ENCODE results near the gene CIAO3.

CIAO3 gene

GRCh38 chr16:703406-703805 lies 37.4 kb downstream of the CIAO3 start:
- no peak for DNase-seq (ENCODE audit: low read depth in 2 of 2)
- TF ChIP-seq CTCF (IDR thresholded peaks at IDR 0.05; ENCODE audit: low read depth, low read length), result no peak
- no peak overlapping the region for H3K4me3 ChIP-seq (replicated peaks in 1 of 2; ENCODE audit: low read depth in 2 of 2, low read length in 2 of 2)

- no peak overlapping the region for H3K4me3 ChIP-seq (replicated peaks in 1 of 2; ENCODE audit: low read depth in 2 of 2, low read length in 2 of 2)
- no peak for TF ChIP-seq CTCF (IDR thresholded peaks at IDR 0.05; ENCODE audit: low read depth, low read length)
- no peak for DNase-seq (ENCODE audit: low read depth in 2 of 2)
Observed at GRCh38 chr16:702341-702740, 38.5 kb downstream of the CIAO3 start.

- DNase-seq (ENCODE audit: low read depth in 2 of 2), result no peak
- TF ChIP-seq CTCF (IDR thresholded peaks at IDR 0.05; ENCODE audit: low read depth, low read length), result no peak
- no peak overlapping the region for H3K4me3 ChIP-seq (replicated peaks in 1 of 2; ENCODE audit: low read depth in 2 of 2, low read length in 2 of 2)
Observed at GRCh38 chr16:700684-701584, 39.9 kb downstream of the CIAO3 start.

- H3K4me3 ChIP-seq (replicated peaks in 1 of 2; ENCODE audit: low read depth in 2 of 2, low read length in 2 of 2), result no peak overlapping the region
- DNase-seq (ENCODE audit: low read depth in 2 of 2), result no peak
- TF ChIP-seq CTCF (IDR thresholded peaks at IDR 0.05; ENCODE audit: low read depth, low read length), result no peak
Observed at GRCh38 chr16:698911-699671, 41.7 kb downstream of the CIAO3 start.

GRCh38 chr16:695355-696089 lies 45.3 kb downstream of the CIAO3 start:
- H3K4me3 ChIP-seq (replicated peaks in 1 of 2; ENCODE audit: low read depth in 2 of 2, low read length in 2 of 2), result no peak overlapping the region
- DNase-seq (ENCODE audit: low read depth in 2 of 2), result no peak
- no peak for TF ChIP-seq CTCF (IDR thresholded peaks at IDR 0.05; ENCODE audit: low read depth, low read length)

- H3K4me3 ChIP-seq (replicated peaks in 1 of 2; ENCODE audit: low read depth in 2 of 2, low read length in 2 of 2), result no peak overlapping the region
- TF ChIP-seq CTCF (IDR thresholded peaks at IDR 0.05; ENCODE audit: low read depth, low read length), result no peak
- DNase-seq (ENCODE audit: low read depth in 2 of 2), result no peak
Observed at GRCh38 chr16:694863-695354, 45.9 kb downstream of the CIAO3 start.
